GM12864 (cell line): ENCODE measurements around the gene USP32.
"Not testable (repeated sequence)": the region's sequence is repeated elsewhere in the genome, so short reads cannot be mapped to it uniquely, and the experiment has no call there.

Experiments used
- DNase-seq: peaks from one replicate; pipeline ENCODE4 v3.0.0-alpha.2; 2011; ENCODE audit warnings: low read depth
- H3K4me3 ChIP-seq: 2 replicates; pipeline ENCODE4 v1.5.1; 2011; ENCODE audit warnings: mild to moderate bottlenecking, low read depth, low read length, control low read depth
- CTCF ChIP-seq: IDR thresholded peaks from 2 replicates; pipeline ENCODE4 v1.5.1; 2011; ENCODE audit warnings: low read depth, mild to moderate bottlenecking, moderate library complexity, low read length, control low read depth, inconsistent platforms; ENCODE audit errors: missing control alignments

Gene USP32

GRCh38 chr17:60390925-60391470, 935 bp downstream of the USP32 start:
- H3K4me3 ChIP-seq: peak overlapping the region; percentile 68
- no peak for DNase-seq
- no peak for TF ChIP-seq CTCF

GRCh38 chr17:60390186-60390585, 1.7 kb downstream of the USP32 start:
- peak overlapping the region; percentile 68; the same call in 1 of the 2 replicates for H3K4me3 ChIP-seq
- TF ChIP-seq CTCF: no peak
- DNase-seq: no peak

- no peak overlapping the region for H3K4me3 ChIP-seq
Measured at GRCh38 chr17:60388742-60389141, 3.2 kb downstream of the USP32 start.

GRCh38 chr17:60387666-60388065, 4.3 kb downstream of the USP32 start:
- TF ChIP-seq CTCF: no peak
- H3K4me3 ChIP-seq: no peak overlapping the region
- DNase-seq: no peak

More at GRCh38 chr17:60388742-60389141, 3.2 kb downstream of the USP32 start:
- DNase-seq: no peak
- TF ChIP-seq CTCF: no peak

- no peak for TF ChIP-seq CTCF
- H3K4me3 ChIP-seq: no peak overlapping the region
- DNase-seq: no peak
Measured at GRCh38 chr17:60386147-60387058, 5.5 kb downstream of the USP32 start.

GRCh38 chr17:60384921-60385320, 7.0 kb downstream of the USP32 start:
- H3K4me3 ChIP-seq, DNase-seq: not testable (repeated sequence)

GRCh38 chr17:60383379-60383778, 8.6 kb downstream of the USP32 start:
- DNase-seq: no peak
- H3K4me3 ChIP-seq: no peak overlapping the region
- no peak for TF ChIP-seq CTCF
